ENCODE measurements around the gene DROSHA.

DNA sequence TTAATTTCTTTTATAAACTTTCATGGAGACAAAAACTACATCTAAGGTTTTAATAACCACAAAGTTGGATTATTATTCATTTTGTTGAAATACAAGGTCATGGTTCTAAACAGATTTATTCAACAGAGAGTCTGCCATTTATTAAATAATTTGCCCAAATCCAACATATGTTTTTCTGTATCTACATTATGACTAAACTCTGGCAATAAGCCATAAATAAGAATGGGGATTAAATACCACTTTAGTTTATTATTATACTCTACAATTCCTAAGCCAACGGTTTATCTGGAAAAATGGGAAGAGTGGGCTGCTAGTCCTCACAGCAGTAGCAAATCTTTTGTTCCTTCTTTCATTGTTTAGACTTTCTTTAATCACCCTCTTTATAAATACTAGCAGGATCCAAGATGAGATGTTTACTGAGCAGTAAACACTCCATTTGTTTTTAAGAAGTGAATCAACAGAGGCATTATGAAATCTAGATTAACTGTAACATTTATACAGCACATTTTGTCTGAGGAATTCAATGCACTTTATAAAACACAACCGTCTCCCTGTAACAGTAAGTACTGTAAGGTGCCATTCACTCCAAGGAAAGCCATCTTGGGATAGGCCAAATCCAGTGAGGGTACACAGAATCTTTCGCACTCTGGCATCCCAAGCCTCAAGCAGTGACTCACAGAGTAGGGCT lies 89.7 kb downstream of the DROSHA start:
- no peak for TF ChIP-seq CTCF (optimal IDR thresholded peaks at IDR 0.05 in 1 of 3, IDR thresholded peaks at IDR 0.05 in 1 of 3, conservative IDR thresholded peaks at IDR 0.05 in 1 of 3; ENCODE audit: extremely low read depth in 1 of 3, insufficient read depth in 2 of 3, low read length in 3 of 3)
- no peak for TF ChIP-seq EZH2 (IDR thresholded peaks at IDR 0.05; ENCODE audit: low read length)

Data from keratinocyte (primary cell).